Measurements from ENCODE around the gene AVP.
"Not testable (repeated sequence)": the region's sequence is repeated elsewhere in the genome, so short reads cannot be mapped to it uniquely, and the experiment has no call there.

AVP gene

DNA sequence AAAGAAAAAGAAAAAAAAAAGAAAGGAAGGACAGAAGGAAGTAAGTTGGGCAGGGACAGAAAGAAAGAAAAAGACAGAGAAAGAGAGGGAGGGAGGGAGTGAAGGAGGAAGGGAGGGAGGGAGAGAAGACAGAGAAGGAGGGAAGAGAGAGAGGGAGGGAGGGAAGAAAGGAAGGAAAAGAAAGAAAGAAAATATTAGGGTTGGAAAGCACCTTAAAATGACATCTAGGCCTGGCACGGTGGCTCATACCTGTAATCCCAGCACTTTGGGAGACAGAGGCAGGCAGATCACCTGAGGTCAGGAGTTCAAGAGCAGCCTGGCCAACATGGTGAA lies 42.0 kb upstream of the AVP start:
- TF ChIP-seq, protein P1, sequence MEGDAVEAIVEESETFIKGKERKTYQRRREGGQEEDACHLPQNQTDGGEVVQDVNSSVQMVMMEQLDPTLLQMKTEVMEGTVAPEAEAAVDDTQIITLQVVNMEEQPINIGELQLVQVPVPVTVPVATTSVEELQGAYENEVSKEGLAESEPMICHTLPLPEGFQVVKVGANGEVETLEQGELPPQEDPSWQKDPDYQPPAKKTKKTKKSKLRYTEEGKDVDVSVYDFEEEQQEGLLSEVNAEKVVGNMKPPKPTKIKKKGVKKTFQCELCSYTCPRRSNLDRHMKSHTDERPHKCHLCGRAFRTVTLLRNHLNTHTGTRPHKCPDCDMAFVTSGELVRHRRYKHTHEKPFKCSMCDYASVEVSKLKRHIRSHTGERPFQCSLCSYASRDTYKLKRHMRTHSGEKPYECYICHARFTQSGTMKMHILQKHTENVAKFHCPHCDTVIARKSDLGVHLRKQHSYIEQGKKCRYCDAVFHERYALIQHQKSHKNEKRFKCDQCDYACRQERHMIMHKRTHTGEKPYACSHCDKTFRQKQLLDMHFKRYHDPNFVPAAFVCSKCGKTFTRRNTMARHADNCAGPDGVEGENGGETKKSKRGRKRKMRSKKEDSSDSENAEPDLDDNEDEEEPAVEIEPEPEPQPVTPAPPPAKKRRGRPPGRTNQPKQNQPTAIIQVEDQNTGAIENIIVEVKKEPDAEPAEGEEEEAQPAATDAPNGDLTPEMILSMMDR (conservative IDR thresholded peaks at IDR 0.05; ENCODE audit: low read depth, low read length) = no peak
- DNase-seq (ENCODE audit: low read depth) = no peak
- H3K4me3 ChIP-seq (ENCODE audit: low read length) = no peak overlapping the region

GRCh38 chr20:3125776-3126526 lies 41.4 kb upstream of the AVP start:
- not testable (repeated sequence) for DNase-seq (ENCODE audit: low read depth)

GRCh38 chr20:3124773-3125560 lies 40.4 kb upstream of the AVP start:
- not testable (repeated sequence) for H3K4me3 ChIP-seq (ENCODE audit: low read length); DNase-seq (ENCODE audit: low read depth)

More at GRCh38 chr20:3125776-3126526, 41.4 kb upstream of the AVP start:
- not testable (repeated sequence) for H3K4me3 ChIP-seq (ENCODE audit: low read length)

- not testable (repeated sequence) for H3K4me3 ChIP-seq (ENCODE audit: low read length); DNase-seq (ENCODE audit: low read depth)
Measured at GRCh38 chr20:3124163-3124562, 39.6 kb upstream of the AVP start.

DNA sequence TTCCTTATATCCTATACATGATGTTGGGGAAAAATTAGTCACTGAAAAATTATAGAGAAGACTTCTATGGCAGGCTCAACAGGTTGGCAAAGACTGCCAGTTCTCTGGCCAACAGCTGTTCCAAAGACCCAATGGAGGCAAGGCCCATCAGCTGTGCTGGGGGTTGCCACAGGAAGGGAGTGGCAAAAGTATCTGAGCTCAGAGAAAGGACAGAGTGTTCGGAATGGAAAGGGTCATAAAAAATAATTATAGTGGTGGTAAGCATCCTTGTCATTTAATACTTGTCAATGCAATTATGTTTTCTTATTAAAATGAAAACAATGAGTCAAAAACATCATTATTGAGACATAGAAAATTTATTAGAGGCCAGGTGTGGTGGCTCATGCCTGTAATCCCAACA lies 39.0 kb upstream of the AVP start:
- no peak for DNase-seq (ENCODE audit: low read depth)
- TF ChIP-seq, protein P1 (conservative IDR thresholded peaks at IDR 0.05; ENCODE audit: low read depth, low read length) = no peak
- no peak overlapping the region for H3K4me3 ChIP-seq (ENCODE audit: low read length)

GRCh38 chr20:3121955-3122610 lies 37.6 kb upstream of the AVP start:
- H3K4me3 ChIP-seq (ENCODE audit: low read length) = no peak overlapping the region
- DNase-seq (ENCODE audit: low read depth) = no peak
- TF ChIP-seq, protein P1 (conservative IDR thresholded peaks at IDR 0.05; ENCODE audit: low read depth, low read length) = no peak

DNA sequence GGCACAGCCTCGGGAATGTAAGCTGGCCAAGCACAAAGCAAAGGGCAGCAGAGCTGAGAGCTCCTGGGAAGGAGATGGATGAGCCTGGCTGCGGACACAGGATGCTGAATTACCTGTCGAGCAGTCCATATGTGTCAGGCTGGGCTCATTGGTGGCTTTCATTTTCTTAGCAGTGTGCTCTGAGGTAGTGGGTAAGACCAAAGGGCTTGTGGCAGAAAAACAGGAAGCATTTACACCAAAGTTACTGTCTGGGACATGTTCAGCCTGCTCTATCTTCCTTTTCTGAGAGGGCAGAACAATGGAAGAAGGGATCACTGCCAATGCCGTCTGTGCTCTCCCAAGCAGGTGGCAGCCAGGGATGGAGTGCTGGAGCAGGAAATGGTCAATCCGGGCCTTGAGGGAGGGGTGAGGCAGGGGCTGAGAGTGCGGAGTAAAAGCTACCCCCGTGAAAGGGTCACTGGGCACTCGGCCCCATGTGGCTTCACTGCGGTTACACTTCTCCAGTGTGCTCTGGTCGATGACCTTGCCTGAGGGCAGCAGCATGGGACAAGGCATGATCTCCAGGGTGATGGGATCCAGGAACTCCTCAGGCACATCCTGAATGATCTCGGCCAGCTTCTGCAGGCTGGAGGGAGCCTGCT lies 36.9 kb upstream of the AVP start:
- no peak overlapping the region for H3K4me3 ChIP-seq (ENCODE audit: low read length)
- TF ChIP-seq, protein P1 (conservative IDR thresholded peaks at IDR 0.05; ENCODE audit: low read depth, low read length) = no peak
- no peak for DNase-seq (ENCODE audit: low read depth)

GRCh38 chr20:3119044-3119443 lies 34.5 kb upstream of the AVP start:
- no peak for DNase-seq (ENCODE audit: low read depth)
- no peak overlapping the region for H3K4me3 ChIP-seq (ENCODE audit: low read length)
- TF ChIP-seq, protein P1 (conservative IDR thresholded peaks at IDR 0.05; ENCODE audit: low read depth, low read length) = no peak

Measured in retinal pigment epithelial cell (primary cell).